Measurements from ENCODE around the gene TMEM125.

The TMEM125 gene

DNA sequence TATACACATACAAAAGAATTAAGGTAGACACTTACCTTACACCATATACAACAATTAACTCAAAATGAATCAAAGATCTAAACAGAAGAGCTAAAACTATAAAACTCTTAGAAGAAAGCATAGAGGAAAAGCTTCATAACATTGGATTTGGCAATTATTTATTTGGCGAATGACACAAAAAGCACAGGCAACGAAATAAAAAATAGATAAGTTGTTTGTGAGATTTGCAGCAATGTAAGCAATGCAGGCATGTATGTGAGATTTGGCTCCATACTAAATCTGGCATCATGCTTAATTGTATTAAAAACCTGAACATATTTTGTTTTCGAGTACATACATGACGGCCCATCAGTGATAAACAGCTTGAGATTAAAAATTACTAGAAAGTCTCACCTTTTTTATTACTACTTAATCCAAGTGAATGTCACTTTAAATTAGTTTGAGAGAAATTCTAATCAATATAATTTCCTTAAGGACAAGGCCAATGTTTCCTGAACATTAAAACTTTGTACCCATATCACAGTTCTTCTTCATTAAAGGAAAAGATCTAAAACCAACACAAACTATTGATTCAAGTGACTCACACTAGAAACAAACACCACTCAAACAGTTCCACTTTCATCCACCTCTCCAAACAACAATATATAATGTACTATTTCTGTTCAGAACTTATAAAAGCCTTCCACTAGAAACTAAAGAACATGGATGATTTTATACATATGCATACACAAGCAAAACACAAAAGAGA is 23.1 kb upstream of the TMEM125 start:
- FAIRE-seq (no peak), DNase-seq (ENCODE audit: low spot score) (no peak)

DNA sequence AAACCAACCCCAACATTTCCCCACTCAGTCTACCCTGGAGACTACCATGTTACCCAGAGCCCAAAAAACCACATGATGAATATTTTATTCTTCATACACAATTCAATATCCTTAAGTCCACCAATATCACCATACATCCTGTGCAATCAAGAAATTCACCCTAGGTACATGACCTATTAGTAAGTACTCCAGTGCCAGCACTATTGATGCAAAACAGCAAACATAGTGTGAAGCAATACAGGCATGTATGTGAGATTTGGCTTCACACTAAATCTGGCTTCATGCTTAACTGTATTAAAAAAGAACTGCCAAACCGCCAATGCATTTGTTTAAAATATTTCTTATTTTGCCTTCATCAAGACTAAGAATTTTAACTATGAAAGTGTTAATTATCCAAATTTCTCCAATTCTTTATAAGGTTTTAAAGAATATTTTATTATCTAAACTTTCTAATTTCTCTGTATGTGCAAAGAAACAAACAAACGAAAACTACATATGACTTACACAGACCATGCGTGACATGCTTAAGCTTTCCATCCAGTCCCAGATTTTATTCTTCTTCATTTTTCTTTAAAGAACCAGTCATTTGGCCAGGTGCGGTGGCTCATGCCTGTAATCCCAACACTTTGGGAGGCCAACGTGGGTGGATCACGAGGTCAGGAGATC is 22.4 kb upstream of the TMEM125 start:
- no peak for FAIRE-seq
- no peak for DNase-seq (ENCODE audit: low spot score)

- DNase-seq (ENCODE audit: low spot score) (no peak), FAIRE-seq (peak; percentile 17)
These were observed 19.4 kb upstream of the TMEM125 start for GRCh38 chr1:43250351-43250761.

GRCh38 chr1:43251024-43251423 is 18.8 kb upstream of the TMEM125 start:
- FAIRE-seq (no peak), DNase-seq (ENCODE audit: low spot score) (no peak)

DNA sequence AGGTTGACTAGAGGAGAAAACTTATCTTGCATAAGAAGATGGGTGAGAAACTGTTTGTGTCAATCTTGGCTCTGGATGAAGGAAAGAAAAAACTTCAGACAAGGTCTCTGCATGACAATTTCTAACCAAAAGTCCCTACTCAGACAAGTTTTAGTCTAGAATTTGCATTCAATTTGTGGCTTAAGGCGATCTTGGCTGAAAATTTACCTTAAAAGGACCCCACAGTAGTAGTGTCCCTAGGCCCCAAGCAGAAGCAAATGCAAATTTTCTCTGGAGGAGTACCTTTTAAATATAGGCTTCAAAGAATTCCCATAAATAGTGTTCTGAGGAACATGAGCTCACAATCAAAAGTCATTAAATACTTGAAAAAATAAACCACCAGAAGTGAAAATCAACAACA is 17.6 kb upstream of the TMEM125 start:
- no peak for FAIRE-seq

DNA sequence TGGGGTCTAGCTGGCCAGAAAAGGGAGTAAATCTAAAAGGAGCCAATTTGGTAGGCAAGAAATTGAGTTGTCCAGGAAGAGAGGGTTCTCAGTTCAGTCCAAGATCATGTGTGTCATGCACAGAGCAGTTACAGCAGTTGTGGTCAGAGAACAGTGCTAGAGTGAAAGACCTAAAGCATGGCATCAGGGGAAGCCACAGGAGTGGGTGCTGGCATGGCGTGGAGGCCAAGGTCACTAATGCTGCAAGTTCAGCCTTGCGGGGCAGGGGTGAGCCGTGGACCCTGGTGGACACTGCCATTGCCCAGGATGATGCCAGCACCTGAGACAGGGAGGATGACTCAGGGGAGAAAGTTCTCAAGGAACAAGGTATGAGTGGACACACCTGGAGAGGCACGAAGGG is 16.6 kb upstream of the TMEM125 start:
- no peak for DNase-seq (ENCODE audit: low spot score)
- peak; percentile 82 for FAIRE-seq

More for the DNA sequence above, 17.6 kb upstream of the TMEM125 start:
- no peak for DNase-seq (ENCODE audit: low spot score)

DNA sequence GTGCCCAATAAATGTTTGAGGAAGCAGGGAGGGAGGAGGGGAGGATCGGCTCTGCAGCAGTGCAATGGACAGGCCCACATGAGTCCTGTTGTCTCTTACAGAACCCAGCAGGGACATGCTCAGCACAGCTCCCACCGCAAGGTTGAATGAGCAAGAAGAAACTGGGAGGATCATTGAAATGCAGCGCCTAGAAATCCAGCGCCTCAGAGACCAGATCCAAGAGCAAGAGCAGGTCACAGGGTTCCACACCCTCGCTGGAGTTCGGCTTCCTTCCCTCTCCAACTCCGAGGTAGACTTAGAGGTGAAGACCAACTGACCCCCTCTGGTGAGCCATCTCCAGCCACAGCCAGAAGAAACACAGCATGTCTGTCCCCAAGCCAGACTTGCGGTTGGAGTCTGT is 15.9 kb upstream of the TMEM125 start:
- FAIRE-seq: no peak
- no peak for DNase-seq (ENCODE audit: low spot score)

DNA sequence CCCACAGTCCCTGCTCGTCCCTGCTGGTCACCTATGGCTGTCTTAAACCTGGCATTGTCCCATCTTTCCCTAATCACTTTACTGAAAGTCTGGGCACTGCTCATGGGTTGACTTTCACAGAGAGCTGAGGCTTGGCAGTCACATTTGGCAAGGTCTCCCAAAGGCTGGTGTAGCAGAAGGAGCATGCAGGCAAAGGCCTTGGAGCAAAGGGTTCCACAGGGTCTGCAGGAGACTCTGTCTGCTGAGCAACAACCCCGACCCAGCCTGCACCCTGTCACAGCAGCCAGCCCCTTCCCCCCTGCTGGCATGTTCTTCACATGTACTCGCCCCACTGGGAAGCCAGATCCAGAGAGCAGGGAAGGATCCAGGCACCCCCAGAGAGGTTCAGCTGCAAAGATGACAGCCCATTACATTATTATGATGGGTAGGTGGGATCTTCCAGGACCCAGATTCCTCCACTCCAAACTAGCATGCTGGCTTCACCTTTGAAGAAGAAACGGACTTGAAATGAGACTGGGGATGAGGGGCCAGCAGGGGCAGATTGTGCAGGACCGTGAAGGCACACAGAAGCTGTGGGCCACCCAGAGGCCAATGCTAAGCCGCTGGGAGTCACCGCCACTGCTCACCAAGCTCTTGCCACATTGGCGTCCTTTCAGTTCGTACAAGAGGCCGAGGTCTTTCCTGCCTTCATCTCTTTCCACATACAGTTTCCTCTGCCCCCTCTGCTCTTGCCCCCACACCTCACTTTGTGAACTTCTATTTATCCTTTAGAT is 14.2 kb upstream of the TMEM125 start:
- DNase-seq (ENCODE audit: low spot score) (no peak), FAIRE-seq (no peak)

- DNase-seq (ENCODE audit: low spot score) (no peak), FAIRE-seq (no peak)
These were observed 12.9 kb upstream of the TMEM125 start for GRCh38 chr1:43256675-43257570.

- peak; percentile 23 for FAIRE-seq
These were observed 11.4 kb upstream of the TMEM125 start for GRCh38 chr1:43258370-43258769.

DNA sequence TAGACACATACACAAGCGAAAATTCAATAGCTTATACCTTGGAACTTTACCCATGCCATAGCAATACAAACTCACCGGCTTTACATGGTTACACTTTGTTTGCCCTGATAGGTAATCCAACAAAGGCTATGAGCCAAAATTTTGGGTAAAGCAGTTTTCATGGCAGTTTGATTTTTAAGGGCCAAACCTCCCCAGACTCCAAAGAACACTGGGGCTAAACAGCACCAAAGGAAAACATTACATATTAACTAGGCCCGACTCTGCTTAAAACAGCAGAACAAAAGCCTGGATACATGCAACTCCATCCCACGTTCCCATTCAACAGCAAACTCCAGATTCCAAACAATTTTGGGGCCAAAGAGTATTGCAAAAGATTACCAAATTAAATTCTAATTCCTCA is 4.4 kb upstream of the TMEM125 start:
- FAIRE-seq (no peak), DNase-seq (ENCODE audit: low spot score) (no peak)

More at GRCh38 chr1:43258370-43258769, 11.4 kb upstream of the TMEM125 start:
- DNase-seq (ENCODE audit: low spot score): no peak

GRCh38 chr1:43266881-43267280 is 2.9 kb upstream of the TMEM125 start:
- FAIRE-seq (no peak), DNase-seq (ENCODE audit: low spot score) (no peak)

DNA sequence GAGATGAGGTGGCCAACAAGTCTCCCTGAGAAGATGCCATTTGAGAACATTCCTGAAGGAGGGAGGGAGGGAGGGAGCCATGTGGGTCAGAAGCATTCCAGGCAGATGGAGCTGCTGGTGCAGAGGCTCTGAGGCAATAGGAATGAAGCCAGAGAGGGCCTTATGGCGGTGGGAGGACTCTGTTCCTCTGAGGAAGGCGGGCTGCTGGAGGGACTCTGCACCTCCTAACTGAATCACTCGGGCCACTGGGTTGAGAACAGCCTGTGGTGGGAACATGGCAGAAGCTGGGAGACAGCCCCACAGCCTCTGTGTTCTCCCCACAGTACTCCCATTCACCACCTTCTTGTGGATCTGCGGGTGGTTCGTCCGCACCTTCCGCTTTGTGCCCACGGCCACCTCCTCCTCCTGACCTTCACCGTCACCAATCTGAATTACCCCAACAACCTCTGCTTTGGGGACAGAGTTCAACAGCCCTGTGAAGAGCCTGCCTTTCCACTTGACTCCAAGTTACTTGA is 2.4 kb upstream of the TMEM125 start:
- DNase-seq (ENCODE audit: low spot score) (no peak), FAIRE-seq (no peak)

GRCh38 chr1:43267818-43268425 is 1.9 kb upstream of the TMEM125 start:
- DNase-seq (ENCODE audit: low spot score) (no peak), FAIRE-seq (no peak)

- FAIRE-seq (peak; percentile 30), DNase-seq (ENCODE audit: low spot score) (no peak)
These were observed 775 bp downstream of the TMEM125 start for GRCh38 chr1:43270421-43271095.

- DNase-seq (ENCODE audit: low spot score) (no peak), FAIRE-seq (no peak)
These were observed 1.7 kb downstream of the TMEM125 start for GRCh38 chr1:43271186-43272118.

DNA sequence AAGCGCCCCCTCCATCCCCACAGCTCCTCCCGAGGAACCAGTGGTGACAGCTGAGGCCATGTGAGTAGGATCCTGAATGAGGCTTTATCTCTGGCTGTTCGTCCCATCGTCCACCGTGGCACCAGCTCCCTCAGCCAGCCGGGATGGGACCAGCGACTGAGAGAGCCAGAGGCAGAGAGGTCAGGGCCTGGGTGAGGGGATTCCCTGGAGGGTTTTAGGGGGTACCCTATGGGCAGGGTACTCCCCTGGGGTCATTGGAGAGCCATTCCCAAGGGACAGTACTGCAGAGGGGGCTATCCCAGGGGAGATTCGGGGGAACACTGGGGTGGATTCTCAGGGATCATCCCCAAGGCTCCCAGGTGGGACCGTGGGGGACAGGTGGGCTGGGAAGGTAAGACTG is 2.4 kb downstream of the TMEM125 start:
- FAIRE-seq: no peak

GRCh38 chr1:43272576-43273571 is 3.1 kb downstream of the TMEM125 start:
- DNase-seq (ENCODE audit: low spot score) (no peak), FAIRE-seq (peak; percentile 79)

More for the DNA sequence above, 2.4 kb downstream of the TMEM125 start:
- no peak for DNase-seq (ENCODE audit: low spot score)

Data from urothelium cell line (cell line).